Loucy (cell line): Measurements from ENCODE around the gene CGB7.

Experiments
- H2AFZ ChIP-seq: fragments of 200-600 bp; sonication (generic); 2 replicates; pipeline ENCODE4 v1.6.0; 2016; ENCODE audit warnings: antibody characterized with exemption, mild to moderate bottlenecking, low read length, moderate library complexity
- H3F3A ChIP-seq: fragments of 200-600 bp; 2 replicates; pipeline ENCODE4 v1.6.0; 2016; ENCODE audit warnings: antibody characterized with exemption, low read depth, mild to moderate bottlenecking
- H3K27me3 ChIP-seq: fragments of 200-600 bp; sonication (generic); 2 replicates; pipeline ENCODE4 v1.6.1; 2014; ENCODE audit warnings: low read length, mild to moderate bottlenecking; ENCODE audit not compliant: insufficient read depth, poor library complexity, severe bottlenecking
- H3K36me3 ChIP-seq: fragments of 200-600 bp; sonication (generic); 2 replicates; pipeline ENCODE4 v1.6.1; 2016; ENCODE audit warnings: low read length; ENCODE audit not compliant: insufficient read depth
- H3K4me1 ChIP-seq: fragments of 200-600 bp; sonication (generic); 2 replicates; pipeline ENCODE4 v1.5.1; 2014; ENCODE audit warnings: low read length, mild to moderate bottlenecking; ENCODE audit not compliant: insufficient read depth, poor library complexity, severe bottlenecking
- H3K4me2 ChIP-seq: fragments of 200-600 bp; sonication (generic); 2 replicates; pipeline ENCODE4 v1.6.0; 2014; ENCODE audit warnings: antibody characterized with exemption, low read length, low read depth, mild to moderate bottlenecking; ENCODE audit not compliant: poor library complexity, severe bottlenecking
- H3K4me3 ChIP-seq: fragments of 200-600 bp; sonication (generic); 2 replicates; pipeline ENCODE4 v1.5.1; 2014; ENCODE audit warnings: low read length, mild to moderate bottlenecking, mixed read lengths; ENCODE audit not compliant: poor library complexity, severe bottlenecking
- H3K79me2 ChIP-seq: fragments of 200-600 bp; sonication (generic); 2 replicates; pipeline ENCODE4 v1.6.1; 2014; ENCODE audit warnings: low read length; ENCODE audit not compliant: insufficient read depth
- H3K9ac ChIP-seq: fragments of 200-600 bp; sonication (generic); 2 replicates; pipeline ENCODE4 v1.6.0; 2014; ENCODE audit warnings: mild to moderate bottlenecking, low read depth, low read length, moderate library complexity; ENCODE audit not compliant: poor library complexity, severe bottlenecking
- H3K9me2 ChIP-seq: fragments of 200-600 bp; sonication (generic); replicated peaks from 2 replicates; pipeline ENCODE4 v1.6.1; 2016; ENCODE audit warnings: low read depth, low read length, mixed read lengths
- H3K9me3 ChIP-seq: fragments of 200-600 bp; sonication (generic); 2 replicates; pipeline ENCODE4 v1.6.1; 2014; ENCODE audit warnings: mild to moderate bottlenecking, antibody characterized with exemption, low read length, low read depth; ENCODE audit not compliant: insufficient read depth
- H4K20me1 ChIP-seq: fragments of 200-600 bp; sonication (generic); 2 replicates; pipeline ENCODE4 v1.6.0; 2014; ENCODE audit warnings: antibody characterized with exemption, low read length, mild to moderate bottlenecking; ENCODE audit not compliant: insufficient read depth, poor library complexity, severe bottlenecking
- CTCF ChIP-seq: fragments of 200-600 bp; sonication (generic); conservative IDR thresholded peaks from 2 replicates; pipeline ENCODE4 v1.5.1; 2014; ENCODE audit warnings: mild to moderate bottlenecking, antibody characterized with exemption, low read length
- EZH2phosphoT487 ChIP-seq: fragments of 200-600 bp; IDR thresholded peaks from 2 replicates; pipeline ENCODE4 v1.6.1; 2018; ENCODE audit warnings: antibody characterized with exemption, mild to moderate bottlenecking, moderate library complexity, borderline replicate concordance

Gene CGB7

GRCh38 chr19:49064768-49065611, 7.4 kb upstream of the CGB7 start, which contains the start of gene NTF4:
Gene NTF4, minus strand, starts transcription at chr19:49064818. Its CDS starts 2,821 bp downstream, at chr19:49061997.
- Histone ChIP-seq H3K9me3 (no peaks in the 10 kb centered on the region), H3K4me3 (no peak within 1 kb of the TSS), H3K27me3 (no peaks in the 10 kb centered on the region), H3K4me2 (peak within 1 kb of the TSS; percentile 16), H3K36me3 (no peaks in the 10 kb centered on the region), H2AFZ (no peak within 1 kb of the TSS), H3F3A (no peaks in the 10 kb centered on the region), H4K20me1 (no peaks in the 10 kb centered on the region), H3K4me1 (no peaks in the 10 kb centered on the region), H3K79me2 (no peaks in the 10 kb centered on the region), H3K9ac (no peak within 1 kb of the TSS), H3K9me2 (no peaks in the 10 kb centered on the region)
- TF ChIP-seq EZH2phosphoT487 (no peak), CTCF (no peak)

GRCh38 chr19:49064029-49064629, 6.6 kb upstream of the CGB7 start:
- TF ChIP-seq EZH2phosphoT487 = no peak
- no peak for TF ChIP-seq CTCF
- no peaks in the 10 kb centered on the region for H3K9me3 ChIP-seq
- H4K20me1 ChIP-seq = no peaks in the 10 kb centered on the region
- H2AFZ ChIP-seq = no peak overlapping the region
- H3K4me1 ChIP-seq = no peaks in the 10 kb centered on the region
- peak overlapping the region; percentile 16 for H3K4me2 ChIP-seq
- no peaks in the 10 kb centered on the region for H3K79me2 ChIP-seq
- H3K36me3 ChIP-seq = no peaks in the 10 kb centered on the region
- H3K9ac ChIP-seq = no peak overlapping the region
- no peaks in the 10 kb centered on the region for H3K9me2 ChIP-seq
- no peaks in the 10 kb centered on the region for H3F3A ChIP-seq
- H3K4me3 ChIP-seq = no peak overlapping the region
- H3K27me3 ChIP-seq = no peaks in the 10 kb centered on the region

- Histone ChIP-seq H3K9ac (no peak overlapping the region), H3K27me3 (no peaks in the 10 kb centered on the region), H3K4me3 (no peak overlapping the region), H3F3A (no peaks in the 10 kb centered on the region), H3K9me3 (no peaks in the 10 kb centered on the region), H3K9me2 (no peaks in the 10 kb centered on the region), H3K36me3 (no peaks in the 10 kb centered on the region), H3K79me2 (no peaks in the 10 kb centered on the region), H4K20me1 (no peaks in the 10 kb centered on the region), H3K4me1 (no peaks in the 10 kb centered on the region), H2AFZ (no peak overlapping the region), H3K4me2 (no peak overlapping the region)
- TF ChIP-seq EZH2phosphoT487 = no peak
- TF ChIP-seq CTCF = no peak
These were observed 3.9 kb upstream of the CGB7 start for GRCh38 chr19:49061445-49061844.
